Thymus (tissue), 11 donors: ENCODE measurements around the gene MMRN2. TPM values are rescaled to one million over a fixed set of nuclear protein-coding genes. Genes with fewer than 3 reads are reported as not detected.
"Not testable (repeated sequence)": the region's sequence is repeated elsewhere in the genome, so short reads cannot be mapped to it uniquely, and the experiment has no call there.

Experiments
- DNase-seq, 9 donors: peaks; one replicate each; pipeline ENCODE4 v3.0.0-alpha.2; 2013; ENCODE audit warnings: low spot score in 9 of 9, low read depth in 6 of 9, missing footprints in 1 of 9
- H3K27ac ChIP-seq, 2 donors: one replicate each; pipeline ENCODE4 v1.5.1; 2013; ENCODE audit warnings: control low read depth in 1 of 2, low read depth in 1 of 2, low read length in 1 of 2, mild to moderate bottlenecking in 1 of 2, moderate library complexity in 1 of 2
- H3K27me3 ChIP-seq, 2 donors: one replicate each; pipeline ENCODE4 v1.5.1; 2013; ENCODE audit warnings: low read length in 1 of 2; ENCODE audit not compliant: control insufficient read depth in 2 of 2, insufficient read depth in 1 of 2
- H3K36me3 ChIP-seq, 2 donors: one replicate each; pipeline ENCODE4 v1.5.1; 2013; ENCODE audit warnings: low read length in 1 of 2, mild to moderate bottlenecking in 1 of 2, moderate library complexity in 1 of 2; ENCODE audit not compliant: control insufficient read depth in 2 of 2, insufficient read depth in 2 of 2
- H3K4me1 ChIP-seq, 2 donors: one replicate each; pipeline ENCODE4 v1.5.1; 2013; ENCODE audit warnings: low read length in 2 of 2; ENCODE audit not compliant: control insufficient read depth in 2 of 2, insufficient read depth in 2 of 2
- H3K4me3 ChIP-seq, 2 donors: one replicate each; pipeline ENCODE4 v1.5.1; 2013; ENCODE audit warnings: low read length in 2 of 2, control low read depth in 1 of 2, mild to moderate bottlenecking in 1 of 2
- H3K9me3 ChIP-seq, 2 donors: one replicate each; pipeline ENCODE4 v1.5.1; 2013; ENCODE audit warnings: low read length in 1 of 2, mild to moderate bottlenecking in 1 of 2; ENCODE audit not compliant: control insufficient read depth in 2 of 2, insufficient read depth in 1 of 2
- WGBS: extraction: QIAGEN DNeasy Blood & Tissue Kit; methylation state at CpG from one replicate; pipeline ENCODE4 v1.1.7; 2013; 5-methylcytosine and 5-hydroxymethylcytosine counted together
- polyA plus RNA-seq: library from polyadenylated mRNA; stranded (reverse); fragments of 200-250 nt; gene quantifications from one replicate; pipeline ENCODE4 v1.2.3, GENCODE V29; 2013
- total RNA-seq: library from RNA; stranded (reverse); fragments of 120-200 nt; gene quantifications from one replicate; pipeline ENCODE4 v1.2.4, GENCODE V29; 2013
- donor health status: healthy.

The MMRN2 gene
- total and polyA plus RNA-seq, 2 donors, result 6.8 to 9.3 TPM

DNA sequence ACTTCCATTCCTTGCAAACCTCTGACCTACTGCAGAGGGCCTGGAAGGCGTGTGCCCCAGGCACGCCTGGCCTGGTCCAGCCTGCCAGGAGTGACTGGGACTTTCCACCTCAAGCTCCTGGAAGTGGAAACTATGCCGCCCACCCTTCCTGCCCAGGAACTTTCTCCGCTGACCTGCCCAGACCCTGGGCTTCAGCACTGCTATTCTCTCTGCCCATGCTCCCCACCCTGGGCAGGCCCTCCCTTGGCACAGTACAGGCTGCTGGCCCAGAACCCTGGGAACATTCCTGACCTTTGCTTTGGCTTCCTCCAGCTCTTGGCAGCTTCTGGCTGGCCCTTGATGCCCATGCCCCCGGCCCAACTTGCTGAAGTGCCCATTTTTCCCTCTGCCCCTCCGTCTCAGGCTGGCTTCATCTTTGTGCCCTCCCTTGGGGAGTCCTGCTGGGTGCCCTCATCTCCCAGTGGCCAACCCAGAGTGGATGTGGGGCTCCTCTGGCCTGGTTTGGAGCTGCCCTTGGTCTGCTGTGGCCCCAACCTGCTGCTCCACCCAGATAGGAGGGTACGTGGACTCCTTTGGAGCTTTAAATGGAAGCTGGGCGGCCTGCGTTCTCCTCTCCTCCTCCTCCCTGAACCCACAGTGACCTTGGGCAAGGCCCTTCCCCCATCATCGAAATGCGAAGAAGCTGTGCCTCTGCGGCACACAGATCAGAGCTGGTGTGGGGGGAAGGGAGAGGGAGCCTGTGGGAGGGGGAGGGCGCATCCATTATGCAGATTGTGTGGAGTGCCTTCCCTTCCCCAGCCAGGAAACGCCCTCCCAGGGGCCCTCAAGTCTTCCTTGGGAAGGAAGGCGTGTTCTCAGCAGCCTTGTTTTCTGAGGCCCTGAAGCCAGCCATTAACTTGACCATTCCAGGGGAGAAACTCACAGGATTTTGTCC, 3.4 kb downstream of the MMRN2 start:
- 94% methylated on average over 15 of the region's 15 CpGs for WGBS
- DNase-seq, result no peak
- no peak overlapping the region for H3K4me3 ChIP-seq
- peak overlapping the region in 1 of 2 donors; percentile 8 for H3K27ac ChIP-seq
- no peaks in the 10 kb centered on the region for H3K36me3 ChIP-seq
- H3K9me3 ChIP-seq, result peaks cover 0 to 8% of the 10 kb centered on the region in 2 donors
- peaks cover 0 to 6% of the 10 kb centered on the region in 2 donors for H3K4me1 ChIP-seq
- peaks cover 0 to 6% of the 10 kb centered on the region in 2 donors for H3K27me3 ChIP-seq

DNA sequence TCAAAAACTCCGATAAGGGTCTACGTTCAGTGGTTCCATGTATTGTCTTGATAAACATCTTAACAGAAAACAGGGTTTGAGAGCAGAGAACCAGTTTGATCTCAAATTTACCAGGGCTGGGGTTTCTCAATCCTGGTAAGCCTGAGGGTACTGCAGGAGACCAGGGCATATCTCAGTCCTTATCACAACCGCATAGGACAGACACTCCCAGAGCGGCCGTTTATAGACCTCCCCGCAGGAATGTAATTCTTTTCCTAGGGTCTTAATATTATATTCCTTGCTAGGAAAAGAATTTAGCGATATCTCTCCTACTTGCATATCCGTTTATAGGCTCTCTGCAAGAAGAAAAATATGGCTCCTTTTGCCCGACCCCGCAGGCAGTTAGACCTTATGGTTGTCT, 4.7 kb downstream of the MMRN2 start:
- not testable (repeated sequence) for H3K4me1 ChIP-seq, H3K27me3 ChIP-seq, H3K27ac ChIP-seq, H3K4me3 ChIP-seq, H3K36me3 ChIP-seq, H3K9me3 ChIP-seq, DNase-seq
- WGBS, result 99% methylated on average over 10 of the region's 10 CpGs

DNA sequence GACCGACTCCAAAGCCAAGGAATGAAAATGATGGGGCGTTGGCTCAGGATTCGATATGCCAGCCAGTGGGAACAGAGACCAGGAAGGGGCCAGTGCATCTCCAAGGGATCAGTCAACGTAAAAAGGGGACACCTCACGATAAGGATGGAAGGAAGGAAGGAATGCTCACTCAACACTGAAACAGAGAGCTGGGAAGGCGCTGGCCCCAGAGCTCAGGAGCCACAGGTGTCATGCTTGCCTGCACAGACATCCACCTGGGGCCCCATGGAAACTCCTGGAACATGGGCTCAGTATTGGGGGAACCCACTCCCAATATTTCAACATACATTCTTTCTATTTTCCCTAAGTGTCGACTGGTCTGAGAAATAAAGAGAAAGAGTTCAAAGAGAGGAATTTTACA, 5.3 kb downstream of the MMRN2 start:
- Histone ChIP-seq H3K27me3 (peaks cover 0 to 3% of the 10 kb centered on the region in 2 donors), H3K4me1 (peaks cover 0 to 6% of the 10 kb centered on the region in 2 donors), H3K4me3 (no peak overlapping the region), H3K9me3 (peaks cover 0 to 8% of the 10 kb centered on the region in 2 donors), H3K27ac (no peak overlapping the region), H3K36me3 (no peaks in the 10 kb centered on the region)
- no peak for DNase-seq
- 89% methylated on average over 7 of the region's 7 CpGs for WGBS

- Histone ChIP-seq H3K27ac (no peak overlapping the region), H3K4me1 (peaks cover 0 to 6% of the 10 kb centered on the region in 2 donors), H3K9me3 (peaks cover 0 to 8% of the 10 kb centered on the region in 2 donors), H3K4me3 (no peak overlapping the region), H3K36me3 (no peaks in the 10 kb centered on the region), H3K27me3 (peaks cover 0 to 3% of the 10 kb centered on the region in 2 donors)
- no peak for DNase-seq
These were observed 6.1 kb downstream of the MMRN2 start for GRCh38 chr10:86951184-86951761.

DNA sequence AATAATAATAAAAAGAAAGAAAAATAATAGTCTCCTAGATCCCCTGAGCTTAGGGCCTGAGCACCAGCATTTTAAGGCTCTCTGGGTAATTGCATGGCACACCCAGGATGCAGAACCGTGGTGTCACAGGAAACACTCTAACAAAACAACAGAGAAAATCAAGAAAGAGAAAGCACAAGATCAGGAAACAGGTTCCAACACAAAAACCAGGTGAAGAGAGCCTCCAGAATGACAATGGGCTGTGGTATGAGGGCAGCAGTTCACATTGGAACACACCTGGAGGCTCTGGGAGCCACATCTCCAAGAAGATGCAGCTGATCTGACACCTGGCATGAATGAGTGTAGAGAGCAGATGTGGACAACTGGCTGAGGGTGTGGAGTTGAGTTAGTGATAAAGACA, 7.1 kb downstream of the MMRN2 start:
- Histone ChIP-seq H3K27ac (peak overlapping the region in 1 of 2 donors; percentile 57), H3K27me3 (peaks cover 0 to 5% of the 10 kb centered on the region in 2 donors), H3K4me1 (peaks cover 0 to 10% of the 10 kb centered on the region in 2 donors), H3K36me3 (no peaks in the 10 kb centered on the region), H3K4me3 (no peak overlapping the region), H3K9me3 (peaks cover 0 to 8% of the 10 kb centered on the region in 2 donors)
- 40% methylated on average over 1 of the region's 1 CpG for WGBS
- peak in 1 of 9 donors; percentile 47 for DNase-seq

DNA sequence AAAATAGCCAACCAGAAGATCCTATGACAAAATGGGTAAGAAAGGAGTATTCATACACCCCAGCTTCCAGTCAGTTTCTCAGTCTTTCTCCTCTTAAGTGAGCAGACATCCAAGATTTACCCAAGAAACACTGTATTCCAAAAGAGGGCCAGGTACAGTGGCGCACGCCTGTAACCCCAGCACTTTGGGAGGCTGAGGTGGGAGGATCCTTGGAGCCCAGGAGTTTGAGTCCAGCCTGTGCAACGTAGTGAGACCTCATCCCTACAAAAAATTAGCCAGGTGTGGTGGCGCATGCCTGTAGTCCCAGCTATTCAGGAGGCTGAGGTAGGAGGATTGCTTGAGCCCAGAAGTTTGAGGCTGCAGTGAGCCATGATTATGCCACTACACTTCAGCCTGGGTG, 9.6 kb downstream of the MMRN2 start:
- not testable (repeated sequence) for H3K27me3 ChIP-seq, H3K4me1 ChIP-seq, H3K36me3 ChIP-seq, DNase-seq, H3K4me3 ChIP-seq, H3K9me3 ChIP-seq, H3K27ac ChIP-seq
- 97% methylated on average over 4 of the region's 4 CpGs for WGBS

DNA sequence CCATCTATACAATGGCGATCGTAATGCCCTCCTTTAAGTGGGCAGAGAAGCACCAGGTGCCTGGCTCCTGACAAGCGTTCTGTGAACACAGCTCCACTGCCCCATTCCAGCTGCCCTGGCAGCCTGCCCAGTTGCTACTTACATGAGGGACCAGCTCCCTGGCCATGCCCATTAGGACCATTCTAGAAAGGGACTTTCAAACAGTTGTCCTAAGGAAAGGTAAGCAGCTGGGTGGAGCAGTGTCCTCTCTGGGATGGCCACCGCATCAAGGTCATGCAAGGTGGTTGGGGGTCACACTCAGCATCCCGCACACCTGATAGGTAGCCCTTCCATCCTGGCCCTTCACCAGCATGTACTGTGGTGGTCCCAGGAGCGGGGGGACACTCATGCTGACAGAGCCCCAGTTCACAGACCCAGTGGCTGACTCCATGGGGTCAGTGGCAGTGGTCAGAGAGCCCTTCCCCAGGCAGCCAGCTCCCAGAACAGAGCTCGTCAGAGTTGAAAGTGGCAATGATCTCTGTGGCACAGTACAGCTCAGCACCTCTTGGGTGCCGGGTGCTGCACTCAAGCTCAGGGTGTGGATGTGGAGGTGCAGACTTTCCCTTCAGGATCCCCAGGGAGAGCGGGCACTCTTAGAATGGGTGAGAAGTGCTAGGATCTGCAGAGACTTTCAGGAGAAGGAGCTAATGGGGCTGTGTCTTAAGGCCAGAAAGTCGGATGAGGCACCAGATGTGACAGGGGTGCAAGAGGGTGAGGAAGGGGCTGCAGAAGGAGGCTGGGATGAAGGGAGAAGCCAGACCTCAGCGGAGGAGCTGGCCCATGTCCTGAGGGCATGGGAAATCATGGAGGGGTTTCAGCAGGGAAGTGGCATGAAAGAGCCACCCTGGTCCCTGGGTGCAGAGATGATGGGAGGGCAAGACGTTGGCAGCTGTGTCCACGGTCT, 10.9 kb downstream of the MMRN2 start:
- Histone ChIP-seq H3K4me3 (no peak overlapping the region), H3K27ac (no peak overlapping the region), H3K27me3 (peaks cover 0 to 2% of the 10 kb centered on the region in 2 donors), H3K36me3 (no peaks in the 10 kb centered on the region), H3K9me3 (no peaks in the 10 kb centered on the region), H3K4me1 (peaks cover 0 to 7% of the 10 kb centered on the region in 2 donors)
- no peak for DNase-seq
- WGBS, result 94% methylated on average over 13 of the region's 13 CpGs

GRCh38 chr10:86945361-86946212, 11.8 kb downstream of the MMRN2 start:
- DNase-seq, result peak in 1 of 9 donors; percentile 41
- 73% methylated on average over 18 of the region's 18 CpGs for WGBS

More at GRCh38 chr10:86945361-86946212, 11.8 kb downstream of the MMRN2 start:
- no peak overlapping the region for H3K27ac ChIP-seq
- H3K27me3 ChIP-seq, result peaks cover 0 to 2% of the 10 kb centered on the region in 2 donors
- no peaks in the 10 kb centered on the region for H3K36me3 ChIP-seq
- peaks cover 0 to 5% of the 10 kb centered on the region in 2 donors for H3K4me1 ChIP-seq
- no peak overlapping the region for H3K4me3 ChIP-seq
- no peaks in the 10 kb centered on the region for H3K9me3 ChIP-seq
